Mesodermal cell (in vitro differentiated cells): ENCODE results near the gene SLC22A23.
"Not testable (repeated sequence)": the region's sequence is repeated elsewhere in the genome, so short reads cannot be mapped to it uniquely, and the experiment has no call there.

Experiments
- H3K27ac ChIP-seq: 2 replicates; pipeline ENCODE4 v1.7.0; 2013; ENCODE audit warnings: mild to moderate bottlenecking, low read depth, low read length, moderate library complexity; ENCODE audit not compliant: severe bottlenecking
- H3K36me3 ChIP-seq: 2 replicates; pipeline ENCODE4 v1.7.1; 2013; ENCODE audit warnings: mild to moderate bottlenecking, low read length, moderate library complexity; ENCODE audit not compliant: control insufficient read depth, insufficient read depth
- H3K4me1 ChIP-seq: one replicate; pipeline ENCODE4 v1.7.1; 2013; ENCODE audit warnings: mild to moderate bottlenecking, low read length; ENCODE audit not compliant: insufficient read depth, control insufficient read depth, poor library complexity, severe bottlenecking
- H3K4me3 ChIP-seq: 2 replicates; pipeline ENCODE4 v1.7.0; 2013; ENCODE audit warnings: low read length, control low read depth, mild to moderate bottlenecking; ENCODE audit not compliant: insufficient read depth, poor library complexity, severe bottlenecking; ENCODE audit errors: extremely low read depth
- H3K9me3 ChIP-seq: 2 replicates; pipeline ENCODE4 v1.7.1; 2013; ENCODE audit warnings: mild to moderate bottlenecking, low read length, moderate library complexity; ENCODE audit not compliant: control insufficient read depth
- WGBS, 2 experiments: methylation state at CpG; one replicate each; pipeline ENCODE4 v1.1.5; 2013; ENCODE audit warnings: missing lambda C conversion rate in 2 of 2; ENCODE audit not compliant: insufficient coverage in 2 of 2; 5-methylcytosine and 5-hydroxymethylcytosine counted together

Gene SLC22A23

GRCh38 chr6:3391902-3392458 lies 64.9 kb downstream of the SLC22A23 start:
- no peaks in the 10 kb centered on the region for H3K36me3 ChIP-seq
- no peaks in the 10 kb centered on the region for H3K9me3 ChIP-seq
- H3K4me3 ChIP-seq, result no peak overlapping the region
- WGBS, 2 experiments, result 81 to 94% methylated on average over 2 to 3 of the region's 3 CpGs
- no peaks in the 10 kb centered on the region for H3K4me1 ChIP-seq
- H3K27ac ChIP-seq, result no peak overlapping the region

GRCh38 chr6:3390698-3391097 lies 66.2 kb downstream of the SLC22A23 start:
- no peaks in the 10 kb centered on the region for H3K9me3 ChIP-seq
- no peak overlapping the region for H3K27ac ChIP-seq
- 88 to 100% methylated on average over 4 of the region's 5 CpGs for WGBS, 2 experiments
- no peaks in the 10 kb centered on the region for H3K4me1 ChIP-seq
- no peaks in the 10 kb centered on the region for H3K36me3 ChIP-seq
- H3K4me3 ChIP-seq, result no peak overlapping the region

GRCh38 chr6:3389390-3390167 lies 67.3 kb downstream of the SLC22A23 start:
- WGBS, 2 experiments, result 94 to 97% methylated on average over 8 to 12 of the region's 15 CpGs
- Histone ChIP-seq H3K27ac (no peak overlapping the region), H3K4me3 (no peak overlapping the region), H3K36me3 (no peaks in the 10 kb centered on the region), H3K4me1 (no peaks in the 10 kb centered on the region), H3K9me3 (no peaks in the 10 kb centered on the region)

- no peak overlapping the region for H3K27ac ChIP-seq
Observed at GRCh38 chr6:3388786-3389185, 68.1 kb downstream of the SLC22A23 start.

GRCh38 chr6:3386374-3386857 lies 70.4 kb downstream of the SLC22A23 start:
- Histone ChIP-seq H3K4me3 (no peak overlapping the region), H3K4me1 (peaks cover 2% of the 10 kb centered on the region), H3K36me3 (no peaks in the 10 kb centered on the region), H3K9me3 (no peaks in the 10 kb centered on the region), H3K27ac (no peak overlapping the region)
- 94 to 95% methylated on average over 10 to 11 of the region's 11 CpGs for WGBS, 2 experiments

More at GRCh38 chr6:3388786-3389185, 68.1 kb downstream of the SLC22A23 start:
- 89 to 100% methylated on average over 5 to 6 of the region's 9 CpGs for WGBS, 2 experiments
- no peaks in the 10 kb centered on the region for H3K4me1 ChIP-seq
- no peaks in the 10 kb centered on the region for H3K9me3 ChIP-seq
- H3K4me3 ChIP-seq, result no peak overlapping the region
- no peaks in the 10 kb centered on the region for H3K36me3 ChIP-seq

- H3K36me3 ChIP-seq, result no peaks in the 10 kb centered on the region
- no peak overlapping the region for H3K27ac ChIP-seq
- no peak overlapping the region for H3K4me3 ChIP-seq
- H3K4me1 ChIP-seq, result peaks cover 4% of the 10 kb centered on the region
- H3K9me3 ChIP-seq, result no peaks in the 10 kb centered on the region
- 74 to 94% methylated on average over 4 to 5 of the region's 6 CpGs for WGBS, 2 experiments
Observed at GRCh38 chr6:3385660-3386151, 71.1 kb downstream of the SLC22A23 start.

GRCh38 chr6:3385181-3385580 lies 71.7 kb downstream of the SLC22A23 start:
- not testable (repeated sequence) for H3K27ac ChIP-seq, H3K4me3 ChIP-seq, H3K9me3 ChIP-seq, H3K36me3 ChIP-seq, H3K4me1 ChIP-seq
- 94% methylated on average over 3 of the region's 4 CpGs; no CpG with 5 or more reads in 1 of the 2 experiments for WGBS, 2 experiments

- Histone ChIP-seq H3K4me1 (peaks cover 4% of the 10 kb centered on the region), H3K27ac (no peak overlapping the region), H3K4me3 (no peak overlapping the region), H3K36me3 (no peaks in the 10 kb centered on the region), H3K9me3 (no peaks in the 10 kb centered on the region)
- 98 to 100% methylated on average over 5 to 6 of the region's 9 CpGs for WGBS, 2 experiments
Observed at GRCh38 chr6:3384241-3385143, 72.4 kb downstream of the SLC22A23 start.

- H3K36me3 ChIP-seq, result no peaks in the 10 kb centered on the region
Observed at GRCh38 chr6:3383525-3383924, 73.3 kb downstream of the SLC22A23 start.

More at GRCh38 chr6:3383525-3383924, 73.3 kb downstream of the SLC22A23 start:
- Histone ChIP-seq H3K4me3 (no peak overlapping the region), H3K9me3 (no peaks in the 10 kb centered on the region), H3K4me1 (peaks cover 4% of the 10 kb centered on the region), H3K27ac (no peak overlapping the region)
- WGBS, 2 experiments, result 86 to 89% methylated on average over 8 of the region's 8 CpGs
